Activated CD4-positive, CD25-positive, alpha-beta regulatory T cell treated with anti-CD3 and anti-CD28 coated beads, Interleukin-2, amount 50 U/mL, for 16 hours (primary cell): ENCODE measurements around the gene RFX2.
"Not testable (repeated sequence)": the region's sequence is repeated elsewhere in the genome, so short reads cannot be mapped to it uniquely, and the experiment has no call there.

Experiments
- DNase-seq: peaks from one replicate; pipeline ENCODE4 v3.0.0-alpha.2; 2020; ENCODE audit warnings: low read depth, low spot score

RFX2 gene

GRCh38 chr19:5991244-5991838 is 119.0 kb downstream of the RFX2 start:
- DNase-seq: no peak

GRCh38 chr19:5990289-5990797 is 120.0 kb downstream of the RFX2 start:
- DNase-seq: no peak

- no peak for DNase-seq
Observed at GRCh38 chr19:5989388-5990074, 120.8 kb downstream of the RFX2 start.

GRCh38 chr19:5988517-5989387 is 121.5 kb downstream of the RFX2 start:
- DNase-seq: no peak

- peak; percentile 69 for DNase-seq
Observed at GRCh38 chr19:5987077-5987818, 123.1 kb downstream of the RFX2 start.

DNA sequence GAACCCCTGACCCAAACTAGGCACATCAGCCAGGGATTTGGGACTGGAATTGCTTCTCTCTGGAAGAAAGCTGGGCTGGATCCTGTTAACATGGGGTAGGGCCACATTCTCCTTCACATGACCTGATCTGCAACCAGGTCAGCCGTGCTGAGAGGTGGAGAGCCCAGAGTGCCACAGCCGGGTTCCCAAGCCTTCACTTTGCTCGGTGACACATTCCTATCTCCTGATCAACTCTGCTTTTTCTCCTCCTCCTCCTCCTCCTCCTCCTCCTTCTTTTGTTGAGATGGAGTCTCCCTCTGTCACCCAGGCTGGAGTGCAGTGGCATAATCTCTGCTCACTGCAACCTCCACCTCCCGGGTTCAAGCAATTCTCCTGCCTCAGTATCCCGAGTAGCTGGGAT is 124.5 kb downstream of the RFX2 start:
- DNase-seq: not testable (repeated sequence)

- no peak for DNase-seq
Observed at GRCh38 chr19:5985098-5985783, 125.1 kb downstream of the RFX2 start.

DNA sequence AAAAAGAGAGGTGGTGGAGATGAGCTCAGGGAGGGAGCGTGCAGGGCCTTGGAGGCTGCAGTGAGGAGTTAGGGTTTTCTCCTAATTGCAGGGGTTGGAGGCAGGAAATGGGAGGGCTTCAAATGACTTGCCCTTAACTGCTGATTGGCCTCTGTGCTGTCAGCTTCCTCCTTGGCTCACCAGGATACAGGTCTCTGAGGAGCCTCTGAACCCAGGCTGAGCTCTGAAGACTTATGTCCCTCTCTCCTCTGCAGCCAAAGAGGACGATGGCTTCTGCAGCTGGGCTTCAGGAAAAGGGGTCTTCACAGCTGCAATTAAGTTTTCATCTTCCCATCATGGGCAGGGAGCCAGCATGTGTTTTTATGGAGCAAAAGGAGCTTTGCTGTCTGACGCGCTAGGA is 125.7 kb downstream of the RFX2 start:
- DNase-seq: no peak

DNA sequence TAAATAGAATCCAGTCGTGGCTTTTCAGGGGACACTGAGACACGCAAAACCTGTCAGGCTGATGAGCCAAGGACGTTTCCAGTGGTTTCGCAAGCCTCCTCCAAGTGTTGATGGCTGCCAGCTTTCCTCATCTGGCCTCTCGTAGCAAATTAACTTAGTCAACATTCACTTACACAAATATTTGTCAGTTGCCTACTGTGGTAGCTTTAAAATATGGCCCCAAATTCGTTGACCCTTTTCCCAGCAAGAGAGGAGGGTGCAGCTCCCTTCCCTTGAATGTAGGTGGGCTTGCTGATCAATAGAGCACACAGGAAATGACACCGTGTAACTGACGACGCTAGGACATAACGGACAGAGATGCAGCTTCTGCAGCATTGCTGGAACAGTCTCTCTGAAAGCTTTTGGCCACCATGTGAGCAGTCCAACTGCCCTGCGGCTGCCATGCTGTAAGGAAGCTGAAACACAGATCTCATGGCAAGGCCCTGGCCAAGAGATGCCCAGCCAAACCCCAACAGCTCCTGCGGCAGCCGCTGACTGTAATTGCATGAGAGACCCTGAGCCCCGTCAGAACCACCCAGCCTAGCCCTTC is 126.8 kb downstream of the RFX2 start:
- no peak for DNase-seq

DNA sequence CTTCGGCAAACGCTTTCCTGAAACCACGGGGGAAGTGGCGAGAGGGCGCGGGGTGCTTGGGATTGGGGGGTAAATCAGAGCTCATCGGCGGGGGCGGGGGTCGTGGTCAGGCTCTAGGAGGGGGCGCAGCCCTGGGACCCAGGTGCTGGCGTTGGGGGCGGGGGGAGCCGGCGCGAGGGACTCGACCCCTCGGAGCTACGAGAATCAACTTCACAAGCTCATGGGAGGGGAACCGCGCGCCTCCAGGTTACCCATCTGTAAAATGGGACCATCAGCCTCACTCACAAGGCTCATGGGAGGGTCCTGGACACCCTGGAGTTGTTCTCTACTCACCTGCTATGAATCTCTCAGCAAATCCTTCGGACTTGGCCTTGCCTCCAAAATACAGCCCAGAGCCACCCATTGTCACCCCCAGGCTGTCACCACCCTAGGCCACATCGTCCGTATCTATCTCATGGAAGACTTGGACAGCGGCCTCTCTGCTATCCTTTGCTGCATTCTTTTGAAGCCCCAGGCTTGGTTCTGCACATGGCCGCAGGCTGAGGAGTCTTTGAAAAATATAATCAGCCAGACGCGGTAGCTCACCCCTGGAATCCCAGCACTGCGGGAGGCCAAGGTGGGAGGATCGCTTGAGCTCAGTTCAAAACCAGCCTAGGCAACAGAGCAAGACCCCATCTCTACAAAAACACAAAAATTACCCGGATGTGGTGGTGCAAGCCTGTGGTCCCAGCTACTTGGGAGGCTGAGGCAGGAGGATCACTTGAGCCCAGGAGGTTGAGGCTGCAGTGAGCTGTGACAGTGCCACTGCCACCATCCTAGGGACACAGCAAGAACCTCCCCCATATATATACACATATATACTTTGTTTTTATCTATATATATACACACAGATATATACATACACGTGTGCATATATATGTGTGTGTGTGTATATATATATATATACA is 131.4 kb downstream of the RFX2 start:
- DNase-seq: no peak

GRCh38 chr19:5977785-5978605 is 132.3 kb downstream of the RFX2 start, which contains the start of gene RANBP3:
RANBP3 (minus strand) TSS chr19:5978140; CDS start chr19:5978082, 58 bp downstream.
- DNase-seq: peak; percentile 95

- no peak for DNase-seq
Observed at GRCh38 chr19:5977222-5977784, 133.0 kb downstream of the RFX2 start.

DNA sequence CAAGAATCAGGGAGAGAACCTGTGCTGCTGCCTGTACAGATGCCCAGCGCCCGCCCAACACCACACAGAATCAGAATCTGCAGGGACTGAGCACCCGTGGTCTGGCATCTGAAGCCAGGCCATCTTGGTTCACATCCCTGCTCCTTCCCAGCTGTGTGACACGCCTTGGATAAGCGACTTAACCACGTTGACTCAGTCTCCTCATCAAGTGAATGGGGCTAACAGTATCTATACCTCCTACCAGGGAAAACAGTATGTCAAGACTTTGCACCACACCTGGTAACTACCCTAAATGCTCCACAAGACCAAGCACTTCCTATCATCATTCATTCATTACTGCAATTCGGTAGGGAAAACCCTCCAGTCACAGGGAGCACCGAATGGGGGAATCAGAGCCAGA is 133.5 kb downstream of the RFX2 start:
- DNase-seq: no peak

- DNase-seq: no peak
Observed at GRCh38 chr19:5975388-5975728, 134.9 kb downstream of the RFX2 start.

DNA sequence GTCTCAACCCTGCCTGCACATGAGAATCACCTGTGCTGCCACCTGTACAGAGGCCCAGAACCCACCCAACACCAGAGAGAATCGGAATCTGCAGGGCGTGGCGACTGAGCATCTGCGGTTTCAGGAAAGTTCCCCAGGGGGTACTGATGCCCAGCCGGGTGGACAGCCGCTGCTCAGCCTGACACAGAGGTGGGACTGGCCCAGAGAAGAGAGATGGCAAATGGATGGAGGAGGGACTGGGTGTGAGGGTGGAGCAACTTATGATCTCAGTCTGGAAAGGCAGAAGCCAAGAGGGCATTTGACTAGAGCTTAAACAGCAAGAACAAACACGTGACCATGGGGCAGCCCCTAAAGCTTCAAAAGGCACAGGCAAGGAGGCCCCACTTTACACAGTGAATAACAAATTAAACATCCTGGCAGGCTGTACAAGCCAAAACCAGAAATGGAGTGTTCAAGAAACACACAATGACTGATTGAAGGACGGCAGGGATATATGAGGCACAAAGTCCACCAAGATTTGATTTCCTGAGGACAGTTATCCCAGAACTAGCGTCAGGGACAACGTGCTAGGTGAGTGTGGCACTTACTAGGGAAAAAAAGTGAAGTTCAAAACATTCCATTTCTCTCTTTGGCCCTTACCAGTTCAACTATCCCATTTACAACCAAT is 135.4 kb downstream of the RFX2 start:
- DNase-seq: no peak

- DNase-seq: no peak
Observed at GRCh38 chr19:5973867-5974635, 136.2 kb downstream of the RFX2 start.

DNA sequence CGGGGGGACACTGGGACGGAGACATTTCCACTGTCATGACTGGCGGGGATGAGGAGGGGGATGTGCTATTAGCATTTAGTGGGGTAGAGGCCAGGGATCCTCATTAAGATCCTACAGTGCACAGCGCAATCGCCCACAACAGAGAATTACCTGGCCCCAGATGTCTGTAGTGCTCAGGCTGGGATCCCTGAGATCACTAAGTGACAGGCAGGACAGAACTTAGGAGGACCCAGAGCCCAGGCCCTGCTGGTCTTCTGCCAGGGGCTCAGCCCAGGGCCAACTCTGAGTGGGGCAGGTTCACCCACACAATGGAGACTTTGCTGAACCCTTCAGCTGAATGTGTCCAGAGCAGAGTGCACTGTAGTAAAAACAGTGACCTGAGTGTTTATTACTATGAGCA is 136.9 kb downstream of the RFX2 start:
- DNase-seq: no peak
